ENCODE measurements around the gene ZFHX3.

The ZFHX3 gene

DNA sequence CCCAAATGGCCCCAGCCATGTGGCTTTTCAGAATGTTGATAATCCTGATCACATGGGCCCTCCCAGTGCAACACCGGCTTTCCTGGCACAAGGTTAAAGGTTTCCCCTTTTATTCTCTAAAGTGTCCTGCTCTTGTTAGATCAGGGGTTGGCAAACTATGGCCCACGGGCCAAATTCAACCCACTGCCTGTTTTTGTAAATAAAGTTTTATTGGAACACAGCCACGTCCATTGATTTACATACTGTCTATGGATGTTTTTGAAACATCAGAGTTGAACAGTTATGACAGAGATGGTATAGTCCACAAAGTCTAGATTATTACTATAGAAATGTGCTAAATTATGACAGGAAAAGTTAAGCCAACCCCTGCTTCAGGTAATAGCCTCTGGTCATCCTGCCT is 157.3 kb downstream of the ZFHX3 start:
- DNase-seq (ENCODE audit: low read depth): no peak
- H3K4me3 ChIP-seq (ENCODE audit: low read length): no peak overlapping the region
- TF ChIP-seq, protein P1, sequence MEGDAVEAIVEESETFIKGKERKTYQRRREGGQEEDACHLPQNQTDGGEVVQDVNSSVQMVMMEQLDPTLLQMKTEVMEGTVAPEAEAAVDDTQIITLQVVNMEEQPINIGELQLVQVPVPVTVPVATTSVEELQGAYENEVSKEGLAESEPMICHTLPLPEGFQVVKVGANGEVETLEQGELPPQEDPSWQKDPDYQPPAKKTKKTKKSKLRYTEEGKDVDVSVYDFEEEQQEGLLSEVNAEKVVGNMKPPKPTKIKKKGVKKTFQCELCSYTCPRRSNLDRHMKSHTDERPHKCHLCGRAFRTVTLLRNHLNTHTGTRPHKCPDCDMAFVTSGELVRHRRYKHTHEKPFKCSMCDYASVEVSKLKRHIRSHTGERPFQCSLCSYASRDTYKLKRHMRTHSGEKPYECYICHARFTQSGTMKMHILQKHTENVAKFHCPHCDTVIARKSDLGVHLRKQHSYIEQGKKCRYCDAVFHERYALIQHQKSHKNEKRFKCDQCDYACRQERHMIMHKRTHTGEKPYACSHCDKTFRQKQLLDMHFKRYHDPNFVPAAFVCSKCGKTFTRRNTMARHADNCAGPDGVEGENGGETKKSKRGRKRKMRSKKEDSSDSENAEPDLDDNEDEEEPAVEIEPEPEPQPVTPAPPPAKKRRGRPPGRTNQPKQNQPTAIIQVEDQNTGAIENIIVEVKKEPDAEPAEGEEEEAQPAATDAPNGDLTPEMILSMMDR (conservative IDR thresholded peaks at IDR 0.05; ENCODE audit: low read depth, low read length): no peak

DNA sequence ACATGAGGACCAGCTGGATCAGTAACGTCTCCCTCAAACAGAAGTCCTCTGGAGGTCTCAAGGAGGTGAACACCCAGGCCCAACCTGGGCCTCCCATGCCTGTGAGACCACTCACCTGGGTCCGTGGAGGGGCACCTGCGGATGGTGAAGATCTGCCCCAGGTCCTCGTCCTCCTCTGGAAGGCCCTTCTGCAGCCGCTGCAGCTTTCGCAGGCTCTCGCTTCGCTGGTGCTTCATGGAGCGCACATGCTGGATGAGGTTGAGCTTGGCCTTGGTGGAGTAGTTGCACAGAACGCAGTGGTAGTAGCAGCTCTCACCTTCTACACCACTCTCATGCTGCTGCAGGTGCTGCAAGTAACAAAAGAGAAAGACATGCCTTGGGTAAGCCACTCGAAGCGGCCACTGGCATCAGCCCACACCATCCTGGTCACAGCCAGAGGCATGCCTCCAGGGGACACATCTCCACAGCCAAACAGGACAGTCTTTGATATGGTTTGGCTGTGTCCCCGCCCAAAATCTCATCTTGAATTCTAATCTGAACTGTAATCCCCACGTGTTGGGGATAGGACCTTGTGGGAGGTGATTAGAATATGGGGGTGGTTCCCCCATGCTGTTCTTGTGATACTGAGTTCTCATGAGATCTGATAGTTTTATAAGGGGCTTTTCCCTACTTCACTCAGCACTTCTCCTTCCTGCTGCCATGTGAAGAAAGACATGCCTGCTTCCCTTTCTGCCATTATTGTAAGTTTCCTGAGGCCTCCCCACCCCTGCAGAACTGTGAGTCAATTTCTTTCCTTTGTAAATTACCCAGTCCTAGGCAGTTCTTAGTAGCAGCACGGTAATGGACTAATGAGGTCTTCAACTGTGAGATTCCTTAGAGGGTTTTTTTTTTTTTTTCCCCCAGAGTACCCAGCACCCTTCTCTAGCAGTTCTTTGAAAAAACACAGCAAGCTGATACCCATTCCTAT is 158.0 kb downstream of the ZFHX3 start:
- no peak for DNase-seq (ENCODE audit: low read depth)
- H3K4me3 ChIP-seq (ENCODE audit: low read length): no peak overlapping the region
- TF ChIP-seq, protein P1 (conservative IDR thresholded peaks at IDR 0.05; ENCODE audit: low read depth, low read length): no peak

GRCh38 chr16:72887537-72887936 is 160.4 kb downstream of the ZFHX3 start:
- TF ChIP-seq, protein P1 (conservative IDR thresholded peaks at IDR 0.05; ENCODE audit: low read depth, low read length): no peak
- H3K4me3 ChIP-seq (ENCODE audit: low read length): no peak overlapping the region
- DNase-seq (ENCODE audit: low read depth): no peak

DNA sequence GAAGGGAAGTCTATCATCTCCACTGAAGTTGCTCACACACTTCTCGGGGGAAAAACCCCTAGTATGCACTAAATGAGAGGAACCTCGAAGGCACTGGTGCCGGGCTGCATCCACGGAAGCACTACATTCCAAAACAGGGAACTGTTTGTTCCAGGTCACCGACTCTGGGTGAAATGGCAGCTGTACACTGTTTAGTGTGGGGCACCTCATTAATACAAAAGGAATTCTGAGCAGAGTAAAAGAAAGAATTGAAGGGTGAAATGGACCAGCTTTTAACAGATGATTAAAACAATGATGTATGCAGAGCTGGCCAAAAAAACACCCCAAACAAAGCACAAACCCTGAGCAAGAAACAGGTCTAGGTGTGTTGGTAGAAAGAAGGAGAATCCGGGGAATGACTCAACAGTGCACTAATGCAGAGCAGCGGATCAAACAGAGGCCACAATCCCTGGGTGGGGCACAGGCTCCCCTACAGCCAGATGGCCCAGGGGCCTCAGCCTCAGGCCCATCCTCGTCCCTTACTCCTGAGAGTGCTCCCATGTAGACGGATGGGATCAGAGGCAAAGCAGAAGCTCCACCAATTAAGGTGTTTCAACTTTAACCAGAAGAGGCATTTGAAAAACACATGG is 161.5 kb downstream of the ZFHX3 start:
- TF ChIP-seq, protein P1 (conservative IDR thresholded peaks at IDR 0.05; ENCODE audit: low read depth, low read length): no peak
- no peak overlapping the region for H3K4me3 ChIP-seq (ENCODE audit: low read length)
- DNase-seq (ENCODE audit: low read depth): no peak

DNA sequence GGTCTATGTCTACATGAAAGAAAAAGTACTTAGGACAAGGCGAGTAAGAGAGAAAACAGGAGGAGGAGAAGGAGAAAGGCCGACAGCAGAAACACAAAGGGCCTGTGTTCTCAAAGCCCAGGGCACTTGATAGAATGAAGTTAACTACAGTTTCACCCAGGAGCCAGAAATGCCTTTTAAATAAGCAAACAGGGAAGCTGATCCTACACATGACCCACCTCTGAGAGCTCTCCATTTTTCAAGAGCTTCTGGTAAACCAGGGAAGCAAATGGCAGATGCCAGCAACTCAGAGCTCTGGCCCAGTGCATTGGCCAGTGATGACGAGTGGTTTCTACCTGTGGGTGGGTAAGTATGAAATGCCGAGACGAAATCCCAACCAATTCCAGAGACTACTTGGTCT is 163.4 kb downstream of the ZFHX3 start:
- no peak overlapping the region for H3K4me3 ChIP-seq (ENCODE audit: low read length)
- no peak for DNase-seq (ENCODE audit: low read depth)
- TF ChIP-seq, protein P1 (conservative IDR thresholded peaks at IDR 0.05; ENCODE audit: low read depth, low read length): no peak

- TF ChIP-seq, protein P1 (conservative IDR thresholded peaks at IDR 0.05; ENCODE audit: low read depth, low read length): no peak
These were observed 163.9 kb downstream of the ZFHX3 start for GRCh38 chr16:72884037-72884436.

More at GRCh38 chr16:72884037-72884436, 163.9 kb downstream of the ZFHX3 start:
- no peak overlapping the region for H3K4me3 ChIP-seq (ENCODE audit: low read length)
- DNase-seq (ENCODE audit: low read depth): no peak
